Chondrocyte (in vitro differentiated cells): ENCODE results near the gene ABHD1. TPM values are rescaled to one million over a fixed set of nuclear protein-coding genes. Genes with fewer than 3 reads are reported as not detected.
"Not testable (repeated sequence)": the region's sequence is repeated elsewhere in the genome, so short reads cannot be mapped to it uniquely, and the experiment has no call there.

Experiments
- DNase-seq: peaks from one replicate; pipeline ENCODE4 v3.0.0; 2021; ENCODE audit warnings: mixed read lengths, low spot score
- H3K27ac Mint-ChIP-seq: one replicate; pipeline ENCODE4 v1.8.0; 2021; ENCODE audit warnings: mild to moderate bottlenecking, moderate library complexity, mixed read lengths; ENCODE audit not compliant: unreplicated experiment
- H3K27me3 Mint-ChIP-seq: 2 replicates; pipeline ENCODE4 v1.8.0; 2021; ENCODE audit warnings: low read depth, mixed read lengths
- H3K36me3 Mint-ChIP-seq: 2 replicates; pipeline ENCODE4 v1.8.0; 2021; ENCODE audit warnings: low read depth, mixed read lengths
- H3K4me1 Mint-ChIP-seq: 2 replicates; pipeline ENCODE4 v1.8.0; 2021; ENCODE audit warnings: low read depth, mild to moderate bottlenecking, mixed read lengths
- H3K4me3 Mint-ChIP-seq: one replicate; pipeline ENCODE4 v1.8.0; 2021; ENCODE audit warnings: mild to moderate bottlenecking, moderate library complexity, mixed read lengths; ENCODE audit not compliant: unreplicated experiment
- H3K9me3 Mint-ChIP-seq: 2 replicates; pipeline ENCODE4 v1.8.0; 2021; ENCODE audit warnings: low read depth, mixed read lengths
- CTCF ChIP-seq: fragments of 200-600 bp; sonication (generic); IDR thresholded peaks from 2 replicates; pipeline ENCODE4 v1.5.0; 2021; ENCODE audit warnings: antibody characterized with exemption, mild to moderate bottlenecking, moderate library complexity
- long read RNA-seq: library from polyadenylated mRNA; stranded (forward); transcript quantifications from one replicate; pipeline ENCODE4 v2.0.0, GENCODE V29; 2021
- total RNA-seq: library from RNA; stranded (reverse); gene quantifications from 3 replicates; pipeline ENCODE4 v1.2.1, GENCODE V29; 2021

The ABHD1 gene
- 0.30 to 0.44 TPM (median 0.31 TPM) in 3 replicates for total RNA-seq
- long read RNA-seq = 0 reads

GRCh38 chr2:27123302-27124150 is at the start of gene ABHD1:
Gene ABHD1, plus strand, starts transcription at chr2:27123815. Its CDS starts 134 bp downstream, at chr2:27123949.
- H3K4me3 Mint-ChIP-seq = peak within 1 kb of the TSS; percentile 80
- no peak within 1 kb of the TSS for H3K27ac Mint-ChIP-seq
- peaks cover 12% of the 10 kb centered on the region for H3K4me1 Mint-ChIP-seq
- DNase-seq = no peak
- TF ChIP-seq CTCF = peak; percentile 46
- H3K9me3 Mint-ChIP-seq = no peaks in the 10 kb centered on the region
- H3K27me3 Mint-ChIP-seq = peaks cover 13% of the 10 kb centered on the region
- no peaks in the 10 kb centered on the region for H3K36me3 Mint-ChIP-seq

DNA sequence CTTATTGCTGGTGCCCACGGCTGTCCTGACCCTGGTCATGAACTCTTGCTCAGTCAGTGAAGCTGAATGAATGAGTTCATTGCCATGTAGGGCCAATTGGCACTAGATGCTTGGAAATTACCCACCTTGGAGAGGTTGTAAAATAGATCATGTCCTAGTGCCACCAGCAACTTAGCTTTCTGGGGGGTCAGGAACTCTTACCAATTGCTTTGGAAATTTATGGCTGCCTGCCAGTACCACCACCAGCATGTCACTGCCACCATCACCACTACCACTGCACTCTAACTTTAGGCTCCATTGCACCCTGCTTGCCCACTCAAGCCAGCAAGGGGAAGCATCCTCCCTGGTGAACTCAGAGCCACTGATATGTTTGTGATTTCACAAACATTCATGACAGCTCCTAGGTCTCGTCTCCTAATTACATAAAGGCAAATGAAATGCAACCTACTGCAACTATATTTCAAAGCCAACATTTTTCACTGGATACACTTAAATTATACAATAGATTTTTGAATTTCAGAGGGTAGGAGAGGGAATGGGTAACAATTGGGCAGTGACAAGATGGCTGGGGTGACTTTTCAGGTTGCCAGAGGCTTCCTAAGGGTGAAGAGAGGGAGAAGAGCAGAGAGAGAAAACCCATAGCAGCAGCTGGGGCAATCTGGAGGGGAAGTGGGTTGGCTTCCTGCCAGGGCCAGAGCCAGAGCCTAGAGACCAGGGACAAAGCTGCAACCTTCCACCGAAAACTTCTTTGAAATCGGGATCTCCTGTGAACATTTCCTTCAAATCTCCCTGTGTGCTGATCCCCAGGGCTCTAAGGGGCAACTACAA is 48.7 kb upstream of the ABHD1 start:
- TF ChIP-seq CTCF = no peak
- Mint-ChIP-seq H3K4me1 (peaks cover 75% of the 10 kb centered on the region), H3K27me3 (no peaks in the 10 kb centered on the region), H3K27ac (peak overlapping the region; percentile 51), H3K36me3 (peaks cover 4% of the 10 kb centered on the region), H3K4me3 (no peak overlapping the region), H3K9me3 (no peaks in the 10 kb centered on the region)
- no peak for DNase-seq

DNA sequence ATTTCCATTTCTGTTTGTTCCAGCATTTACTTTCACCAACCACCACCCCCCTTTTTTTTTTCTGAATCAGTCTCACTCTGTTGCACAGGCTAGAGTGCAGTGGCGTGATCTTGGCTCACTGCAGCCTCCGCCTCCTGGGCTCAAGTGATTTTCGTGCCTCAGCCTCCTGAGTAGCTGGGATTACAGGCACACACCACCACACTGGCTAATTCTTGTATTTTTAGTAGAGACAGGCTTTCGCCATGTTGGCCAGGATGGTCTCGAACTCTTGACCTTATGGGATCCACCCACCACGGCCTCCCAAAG is 48.1 kb upstream of the ABHD1 start:
- H3K4me3 Mint-ChIP-seq, H3K9me3 Mint-ChIP-seq, H3K36me3 Mint-ChIP-seq, H3K27me3 Mint-ChIP-seq, H3K27ac Mint-ChIP-seq, DNase-seq: not testable (repeated sequence)
- H3K4me1 Mint-ChIP-seq = peaks cover 75% of the 10 kb centered on the region

GRCh38 chr2:27076323-27076722 is 47.3 kb upstream of the ABHD1 start:
- Mint-ChIP-seq H3K36me3 (peaks cover 5% of the 10 kb centered on the region), H3K4me3 (no peak overlapping the region), H3K9me3 (no peaks in the 10 kb centered on the region), H3K27ac (no peak overlapping the region), H3K27me3 (no peaks in the 10 kb centered on the region), H3K4me1 (peaks cover 76% of the 10 kb centered on the region)
- DNase-seq = no peak
- no peak for TF ChIP-seq CTCF

- TF ChIP-seq CTCF = no peak
- Mint-ChIP-seq H3K27ac (peak overlapping the region; percentile 33), H3K4me1 (peaks cover 77% of the 10 kb centered on the region), H3K27me3 (no peaks in the 10 kb centered on the region), H3K36me3 (peaks cover 7% of the 10 kb centered on the region), H3K9me3 (no peaks in the 10 kb centered on the region), H3K4me3 (no peak overlapping the region)
- DNase-seq = no peak
These were observed 46.4 kb upstream of the ABHD1 start for GRCh38 chr2:27077231-27077630.
